NB4 (cell line): ENCODE results near the gene FAM20A.

Experiments used
- DNase-seq: peaks from one replicate; pipeline ENCODE4 v3.0.0; 2010; ENCODE audit warnings: low read depth
- H3K4me3 ChIP-seq: one replicate; pipeline ENCODE4 v1.5.1; 2011; ENCODE audit warnings: mild to moderate bottlenecking, low read depth, low read length, moderate library complexity
- MYC ChIP-seq: IDR thresholded peaks from 2 replicates; pipeline ENCODE4 v1.6.1; 2011; ENCODE audit warnings: low read depth, low read length
- POLR2A ChIP-seq: IDR thresholded peaks from 2 replicates; pipeline ENCODE4 v1.6.1; 2011; ENCODE audit warnings: mild to moderate bottlenecking; ENCODE audit not compliant: insufficient read length; ENCODE audit errors: extremely low read depth
- TF ChIP-seq, protein P1 (sequence below): IDR thresholded peaks from one replicate; pipeline ENCODE4 v1.5.1; 2012; ENCODE audit warnings: low read depth, low read length
- TF ChIP-seq, protein P2 (sequence below): IDR thresholded peaks from 2 replicates; pipeline ENCODE4 v1.6.1; 2011; ENCODE audit warnings: low read depth, low read length

FAM20A gene

DNA sequence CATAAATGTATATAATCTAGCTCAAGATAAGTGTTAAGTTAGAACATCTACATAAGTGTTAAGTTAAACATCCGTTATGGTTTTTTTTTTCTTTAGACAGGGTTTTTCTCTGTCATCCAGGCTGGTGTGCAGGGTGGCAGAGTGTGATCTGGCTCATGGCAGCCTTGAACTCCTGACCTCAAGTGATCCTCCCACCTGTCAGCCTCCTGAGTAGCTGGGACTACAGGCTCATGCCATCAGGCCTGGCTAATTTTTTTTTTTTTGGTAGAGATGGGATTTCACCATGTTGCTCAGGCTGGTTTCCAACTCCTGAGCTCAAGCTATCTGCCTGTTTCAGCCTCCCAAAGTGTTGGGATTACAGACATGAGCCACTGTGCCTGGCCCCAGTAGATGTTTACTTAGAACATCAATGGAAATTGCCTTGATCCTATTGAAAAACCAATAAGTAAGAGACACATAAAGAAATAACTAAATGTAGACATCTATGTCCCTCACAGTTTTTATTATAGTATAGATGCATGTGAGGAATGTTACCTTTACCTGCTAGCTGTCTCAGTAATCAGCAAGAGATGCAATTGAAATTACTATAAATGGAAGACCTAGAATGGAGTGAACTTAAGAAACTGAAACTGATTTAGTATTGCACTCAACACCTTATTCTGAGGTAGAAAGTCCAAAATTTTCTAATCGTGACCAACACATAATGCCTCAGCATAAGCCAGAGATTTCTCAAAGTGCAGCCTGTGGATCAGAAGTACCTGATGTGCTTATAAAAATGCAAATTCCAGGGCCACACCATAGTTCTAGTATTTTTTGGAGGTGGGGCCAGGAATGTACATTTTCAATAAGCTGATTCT, 5.5 kb upstream of the FAM20A start:
- no peak for DNase-seq
- TF ChIP-seq, protein P1, sequence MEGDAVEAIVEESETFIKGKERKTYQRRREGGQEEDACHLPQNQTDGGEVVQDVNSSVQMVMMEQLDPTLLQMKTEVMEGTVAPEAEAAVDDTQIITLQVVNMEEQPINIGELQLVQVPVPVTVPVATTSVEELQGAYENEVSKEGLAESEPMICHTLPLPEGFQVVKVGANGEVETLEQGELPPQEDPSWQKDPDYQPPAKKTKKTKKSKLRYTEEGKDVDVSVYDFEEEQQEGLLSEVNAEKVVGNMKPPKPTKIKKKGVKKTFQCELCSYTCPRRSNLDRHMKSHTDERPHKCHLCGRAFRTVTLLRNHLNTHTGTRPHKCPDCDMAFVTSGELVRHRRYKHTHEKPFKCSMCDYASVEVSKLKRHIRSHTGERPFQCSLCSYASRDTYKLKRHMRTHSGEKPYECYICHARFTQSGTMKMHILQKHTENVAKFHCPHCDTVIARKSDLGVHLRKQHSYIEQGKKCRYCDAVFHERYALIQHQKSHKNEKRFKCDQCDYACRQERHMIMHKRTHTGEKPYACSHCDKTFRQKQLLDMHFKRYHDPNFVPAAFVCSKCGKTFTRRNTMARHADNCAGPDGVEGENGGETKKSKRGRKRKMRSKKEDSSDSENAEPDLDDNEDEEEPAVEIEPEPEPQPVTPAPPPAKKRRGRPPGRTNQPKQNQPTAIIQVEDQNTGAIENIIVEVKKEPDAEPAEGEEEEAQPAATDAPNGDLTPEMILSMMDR, result no peak
- TF ChIP-seq, protein P2, sequence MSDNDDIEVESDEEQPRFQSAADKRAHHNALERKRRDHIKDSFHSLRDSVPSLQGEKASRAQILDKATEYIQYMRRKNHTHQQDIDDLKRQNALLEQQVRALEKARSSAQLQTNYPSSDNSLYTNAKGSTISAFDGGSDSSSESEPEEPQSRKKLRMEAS, result no peak
- no peak overlapping the region for H3K4me3 ChIP-seq

DNA sequence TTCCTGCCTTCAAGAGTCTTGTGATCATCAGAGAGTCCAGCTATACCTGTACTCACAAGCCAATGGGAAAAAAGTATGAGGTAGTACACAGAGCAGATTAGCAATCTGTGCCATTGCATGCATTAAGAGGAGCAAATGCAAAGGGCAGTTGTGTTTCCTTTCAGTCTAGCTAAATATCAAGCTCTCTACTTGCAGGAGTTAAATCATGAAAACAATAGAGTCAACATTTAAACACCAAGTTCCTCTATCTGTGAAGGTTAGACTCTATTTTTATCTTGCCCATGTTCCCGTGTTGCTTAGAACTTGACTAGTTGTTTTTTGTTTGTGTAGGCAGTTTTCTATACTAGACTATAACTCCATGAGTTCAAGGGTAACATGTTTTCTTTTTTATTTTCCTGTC, 4.7 kb upstream of the FAM20A start:
- no peak overlapping the region for H3K4me3 ChIP-seq
- no peak for TF ChIP-seq POLR2A
- TF ChIP-seq, protein P2, result no peak
- DNase-seq, result no peak

DNA sequence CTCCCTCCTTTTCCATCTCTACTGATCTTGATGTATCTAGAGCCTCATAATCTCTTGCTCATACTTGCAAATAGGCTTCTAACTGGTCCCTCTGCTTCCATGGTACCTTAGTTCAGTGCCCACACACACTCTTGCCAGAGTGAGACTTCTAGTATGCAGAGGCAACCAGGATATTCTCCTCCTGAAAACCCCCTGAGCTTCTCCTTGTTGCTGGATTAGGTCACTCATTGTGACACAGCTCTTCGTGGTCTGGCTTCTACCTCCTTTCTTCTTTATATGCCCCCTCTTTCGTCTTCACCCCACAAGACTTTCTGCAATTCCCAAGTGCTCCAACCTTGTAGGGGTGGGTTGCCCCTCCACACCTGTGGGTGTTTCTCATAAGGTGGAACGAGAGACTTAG, 2.5 kb upstream of the FAM20A start:
- no peak overlapping the region for H3K4me3 ChIP-seq
- TF ChIP-seq, protein P2, result no peak
- TF ChIP-seq MYC (no peak), POLR2A (no peak)
- TF ChIP-seq, protein P1, result no peak
- no peak for DNase-seq

DNA sequence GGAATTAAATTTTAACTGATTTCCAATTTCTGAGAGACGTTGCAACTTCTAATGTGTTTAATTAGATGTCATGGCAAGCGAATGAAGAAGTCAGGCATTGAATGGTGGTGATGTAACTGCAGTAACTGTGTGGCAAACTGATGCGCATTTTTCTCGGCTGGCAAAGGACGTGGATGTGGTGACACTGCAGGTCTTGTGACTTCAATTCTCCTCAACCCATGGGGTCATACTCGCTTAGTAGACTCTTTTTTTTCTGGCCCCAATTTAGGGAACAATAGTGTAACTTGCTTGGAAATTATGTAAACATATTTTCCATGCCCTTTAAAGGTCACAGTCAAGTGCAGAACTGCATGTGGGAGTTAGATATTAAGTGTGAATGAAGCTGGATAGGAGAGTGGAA, 1.9 kb upstream of the FAM20A start:
- TF ChIP-seq, protein P1, result no peak
- TF ChIP-seq, protein P2, result no peak
- TF ChIP-seq MYC, result no peak
- TF ChIP-seq POLR2A, result no peak
- DNase-seq, result no peak
- no peak overlapping the region for H3K4me3 ChIP-seq

DNA sequence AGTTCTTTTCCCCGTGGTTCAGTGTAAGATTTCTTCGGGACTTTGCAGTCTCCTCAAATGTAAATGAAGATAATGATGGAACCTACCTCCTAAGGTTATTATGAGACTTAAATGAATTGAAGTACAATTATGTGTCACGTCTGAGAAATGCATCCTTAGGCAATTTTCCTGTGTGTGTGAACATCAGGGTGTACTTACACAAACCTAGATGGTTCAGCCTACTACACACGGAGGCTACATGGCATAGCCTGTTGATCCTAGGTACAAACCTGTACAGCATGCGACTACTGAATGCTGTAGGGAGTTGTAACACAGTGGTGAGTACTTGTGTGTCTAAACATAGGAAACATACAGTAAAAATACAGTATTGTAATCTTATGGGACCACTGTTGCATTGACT, 1.1 kb upstream of the FAM20A start:
- DNase-seq, result no peak
- no peak for TF ChIP-seq MYC
- TF ChIP-seq, protein P1, result no peak
- TF ChIP-seq POLR2A, result no peak
- TF ChIP-seq, protein P2, result no peak
- H3K4me3 ChIP-seq, result no peak overlapping the region

DNA sequence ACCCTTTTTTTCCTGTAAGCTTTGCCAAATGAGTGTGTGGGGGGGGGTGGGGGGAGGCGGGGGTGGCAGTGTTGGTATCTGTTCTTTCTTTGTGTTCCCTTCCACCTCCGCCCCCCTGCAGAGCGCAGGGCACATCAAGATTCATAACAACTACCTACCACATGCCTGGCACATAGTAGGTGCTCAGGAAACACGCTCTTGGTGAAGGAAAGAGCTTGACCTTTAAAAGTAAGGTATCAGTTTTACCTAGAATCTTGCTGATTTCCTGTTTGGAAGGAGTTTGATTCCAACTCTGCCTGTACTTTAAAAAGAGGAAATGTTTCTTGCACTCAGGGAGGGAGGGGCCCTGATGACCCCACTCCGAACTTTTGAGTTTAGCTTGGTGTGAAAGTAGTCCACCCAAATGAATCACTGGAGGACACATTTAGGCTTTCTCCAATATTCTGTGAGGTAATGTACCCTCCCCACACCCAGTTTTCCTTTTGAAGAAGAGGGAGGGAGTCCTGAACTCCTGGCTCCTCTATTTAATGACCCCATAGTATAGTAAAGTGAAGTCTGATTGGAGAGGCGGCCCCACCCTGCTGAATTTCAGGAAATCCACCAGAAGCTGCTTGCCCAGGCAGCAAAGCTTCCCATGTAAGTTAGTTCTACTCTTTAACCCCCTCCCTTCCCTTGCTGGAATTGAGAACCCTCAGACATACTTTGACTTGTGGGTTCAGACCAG, 560 bp upstream of the FAM20A start:
- DNase-seq, result no peak
- H3K4me3 ChIP-seq, result no peak overlapping the region
- TF ChIP-seq MYC (no peak), POLR2A (no peak)
- TF ChIP-seq, protein P1, result no peak
- TF ChIP-seq, protein P2, result no peak
